GM03348 (cell line): ENCODE measurements around the gene CAPZA1.

Experiments
- DNase-seq: peaks from one replicate; pipeline ENCODE4 v3.0.0; 2012; ENCODE audit warnings: low spot score

The CAPZA1 gene

DNA sequence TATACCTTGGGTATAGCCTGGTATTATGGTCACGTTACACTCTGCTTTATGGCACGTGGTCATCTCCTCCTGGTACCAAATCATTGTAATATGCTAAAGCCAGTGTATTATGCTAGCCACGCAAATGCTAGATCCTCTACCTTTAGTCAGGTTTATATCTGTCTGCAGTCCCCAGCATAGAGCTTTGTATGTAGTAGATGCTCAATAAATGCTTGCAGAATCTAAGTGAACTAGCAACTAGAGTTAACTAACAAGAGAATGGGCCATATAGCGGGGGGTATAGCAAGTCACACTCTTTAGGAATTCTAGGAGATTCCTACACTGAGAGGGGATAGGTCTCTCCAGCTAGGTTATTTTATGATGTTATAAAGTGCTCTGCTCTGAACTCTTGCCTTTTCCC, 57.9 kb downstream of the CAPZA1 start:
- DNase-seq, result no peak

DNA sequence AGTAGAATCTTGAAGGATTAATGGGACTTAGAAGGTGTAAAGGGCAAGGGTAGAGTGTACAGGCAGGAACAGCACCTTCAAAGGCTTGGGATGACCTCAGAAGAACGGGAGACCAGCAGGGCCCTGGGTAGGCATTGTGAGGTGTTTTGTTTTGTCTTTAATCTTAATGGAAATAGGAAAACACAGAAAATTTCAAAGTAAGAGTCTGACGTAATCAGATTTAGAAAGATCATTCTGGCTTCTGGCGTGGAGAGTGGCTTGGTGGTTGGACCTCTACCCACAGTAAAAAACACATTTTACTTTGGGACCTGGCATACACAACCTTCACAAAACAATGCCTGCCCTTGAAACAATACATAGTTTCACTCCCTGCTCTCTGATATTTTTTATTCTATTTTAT, 59.0 kb downstream of the CAPZA1 start:
- no peak for DNase-seq

DNA sequence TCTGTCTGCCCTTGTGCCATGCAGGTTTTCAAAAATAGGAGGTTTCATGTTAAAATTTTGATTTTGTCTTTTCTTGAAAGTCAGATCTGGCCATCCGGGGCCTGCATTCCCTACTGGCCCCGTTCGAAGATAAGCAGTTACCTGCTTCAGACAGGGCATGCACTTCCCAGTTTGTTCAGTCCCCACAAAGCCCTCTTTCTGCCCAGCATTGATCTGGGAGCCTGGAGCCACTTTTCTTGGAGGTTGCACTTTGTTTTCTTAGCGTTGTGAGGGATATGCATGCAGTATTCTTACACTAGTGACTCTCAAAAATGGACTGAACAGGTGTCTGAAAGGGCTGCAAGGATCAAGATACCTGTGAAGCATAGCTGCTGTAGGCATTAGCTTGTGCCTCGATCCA, 66.3 kb downstream of the CAPZA1 start:
- no peak for DNase-seq

DNA sequence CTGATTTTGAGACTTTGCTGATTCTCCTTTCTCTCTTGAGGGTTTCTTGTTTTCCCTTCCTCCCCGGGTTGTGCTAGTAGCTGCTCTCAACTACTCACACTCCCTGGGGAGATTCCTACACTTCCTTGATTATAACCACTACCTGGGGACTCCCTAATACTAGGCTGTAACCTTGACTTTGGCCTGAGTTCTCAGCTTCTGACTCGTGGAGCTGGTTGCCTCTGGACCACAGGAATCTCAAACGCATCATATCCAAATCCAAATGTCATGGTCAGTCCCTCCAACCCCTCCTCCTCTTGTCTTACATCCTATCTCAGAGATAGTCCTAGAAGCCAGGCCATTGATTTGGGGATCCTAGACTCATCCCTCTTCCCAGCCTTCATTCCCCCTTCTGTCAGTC, 66.8 kb downstream of the CAPZA1 start:
- DNase-seq, result no peak

- no peak for DNase-seq
These were observed 67.2 kb downstream of the CAPZA1 start for GRCh38 chr1:112686835-112687234.

DNA sequence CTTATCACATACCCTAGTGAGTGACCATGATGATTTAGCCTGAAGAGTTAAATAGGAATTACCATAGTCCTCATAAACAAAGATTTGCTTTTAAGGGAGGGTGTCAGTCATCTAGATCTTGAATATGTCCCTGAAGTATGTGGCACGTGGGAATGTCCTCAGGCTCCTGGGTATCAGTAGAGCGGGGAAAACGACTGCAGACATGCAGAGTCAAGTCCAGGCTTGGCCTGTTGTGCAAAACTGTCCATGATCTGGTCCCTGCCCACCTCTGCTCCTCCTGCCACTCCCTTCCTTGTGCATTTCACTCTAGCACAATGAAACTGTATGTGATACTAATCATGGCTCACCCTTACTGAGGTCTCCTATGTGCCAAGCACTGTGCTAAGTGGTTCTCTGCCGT, 67.7 kb downstream of the CAPZA1 start:
- no peak for DNase-seq

DNA sequence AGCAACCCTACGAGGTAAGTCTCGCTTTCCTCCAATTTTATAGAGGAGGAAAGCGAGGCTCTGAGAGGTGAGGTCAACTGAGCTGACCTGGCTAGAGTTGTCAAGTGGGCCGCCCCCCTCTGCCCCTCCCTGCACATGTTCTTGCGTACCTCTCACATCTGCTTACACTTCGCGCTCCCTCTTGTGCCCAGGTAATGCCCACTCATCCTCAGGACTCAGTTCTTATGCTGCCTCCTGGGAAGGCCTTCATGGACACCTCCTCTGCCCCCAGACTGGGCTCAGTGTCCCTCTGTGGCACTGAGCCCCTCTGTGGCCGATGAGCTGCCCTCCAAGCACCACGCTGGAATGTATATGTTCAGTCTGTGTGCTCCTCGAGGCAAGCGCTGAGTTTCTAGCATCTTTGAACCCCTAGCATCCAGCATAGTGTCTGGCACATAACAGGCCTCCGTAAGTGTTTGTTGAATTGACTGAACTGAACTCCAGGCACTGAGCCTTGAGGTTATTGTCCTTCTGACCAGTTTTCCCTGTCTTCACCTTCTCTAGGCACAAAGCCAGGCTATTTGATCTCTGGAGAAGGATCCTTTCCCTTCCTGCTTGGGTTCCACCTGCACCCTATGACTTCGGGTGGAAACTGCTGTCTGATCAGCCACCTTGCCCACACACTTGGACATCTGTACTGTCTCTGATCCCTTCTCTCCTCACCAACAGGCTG, 68.3 kb downstream of the CAPZA1 start:
- DNase-seq, result no peak

DNA sequence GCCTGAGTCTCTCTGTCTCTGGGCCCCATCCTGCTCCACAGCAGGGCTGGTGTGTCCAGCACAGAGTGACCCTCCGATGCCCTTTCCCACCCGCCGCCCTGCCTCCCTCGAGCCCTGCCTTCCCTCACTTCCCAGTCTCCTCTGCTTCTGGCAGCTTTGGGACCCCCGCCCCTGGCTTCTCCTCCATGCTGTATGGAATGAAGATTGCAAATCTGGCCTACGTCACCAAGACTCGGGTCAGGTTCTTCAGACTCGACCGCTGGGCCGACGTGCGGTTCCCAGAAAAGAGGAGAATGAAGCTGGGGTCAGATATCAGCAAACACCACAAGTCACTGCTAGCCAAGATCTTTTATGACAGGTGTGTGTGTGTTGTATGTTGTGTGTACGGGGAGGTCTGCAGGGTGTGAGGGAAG, 69.2 kb downstream of the CAPZA1 start:
- no peak for DNase-seq

GRCh38 chr1:112689196-112689841, 69.7 kb downstream of the CAPZA1 start:
- DNase-seq, result no peak

- no peak for DNase-seq
These were observed 70.2 kb downstream of the CAPZA1 start for GRCh38 chr1:112689842-112690237.

- DNase-seq, result no peak
These were observed 73.0 kb downstream of the CAPZA1 start for GRCh38 chr1:112692681-112693080.

DNA sequence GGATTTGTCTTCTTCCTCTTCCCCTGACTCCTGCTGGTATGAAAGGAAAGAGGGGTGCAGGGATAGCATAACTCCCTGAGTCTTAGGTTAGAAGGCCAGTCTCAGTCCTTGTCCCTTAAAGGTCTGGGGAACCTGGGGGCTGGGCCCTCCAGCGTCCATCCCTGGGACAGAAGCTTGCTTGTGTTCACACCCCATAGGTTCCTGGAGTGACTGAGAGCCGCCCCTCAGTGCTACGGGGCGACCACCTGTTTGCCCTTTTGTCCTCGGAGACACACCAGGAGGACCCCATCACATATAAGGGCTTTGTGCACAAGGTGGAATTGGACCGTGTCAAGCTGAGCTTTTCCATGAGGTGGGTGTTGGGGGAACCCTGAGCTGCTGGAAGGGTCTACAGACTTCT, 74.2 kb downstream of the CAPZA1 start:
- DNase-seq, result no peak

- DNase-seq, result no peak
These were observed 74.8 kb downstream of the CAPZA1 start for GRCh38 chr1:112694363-112694929.

DNA sequence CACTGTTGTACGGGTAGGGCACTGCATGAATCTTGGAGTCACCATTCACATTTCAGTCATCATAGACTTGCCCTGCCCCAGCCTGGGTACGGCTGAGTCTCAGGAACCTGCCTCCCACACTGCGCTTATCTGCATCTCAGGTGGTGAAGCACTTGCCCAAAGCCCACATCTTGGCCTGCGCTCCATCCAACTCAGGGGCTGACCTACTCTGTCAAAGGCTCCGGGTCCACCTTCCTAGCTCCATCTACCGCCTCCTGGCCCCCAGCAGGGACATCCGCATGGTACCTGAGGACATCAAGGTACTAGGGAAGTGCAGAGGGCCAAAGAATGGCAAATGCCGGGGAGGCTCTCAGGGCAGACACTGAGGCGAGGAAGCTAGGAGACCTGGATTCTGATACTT, 75.6 kb downstream of the CAPZA1 start:
- DNase-seq, result no peak

- no peak for DNase-seq
These were observed 77.1 kb downstream of the CAPZA1 start for GRCh38 chr1:112696578-112697314.

- DNase-seq, result no peak
These were observed 78.2 kb downstream of the CAPZA1 start for GRCh38 chr1:112697781-112698201.

GRCh38 chr1:112698366-112699310, 79.0 kb downstream of the CAPZA1 start:
- no peak for DNase-seq

- no peak for DNase-seq
These were observed 80.0 kb downstream of the CAPZA1 start for GRCh38 chr1:112699425-112700144.

- DNase-seq, result peak; percentile 89
These were observed 80.9 kb downstream of the CAPZA1 start for GRCh38 chr1:112700290-112701226.
